ENCODE results near the gene ACBD6. TPM values are rescaled to one million over a fixed set of nuclear protein-coding genes. Genes with fewer than 3 reads are reported as not detected.
A peak's percentile ranks its signal among the peaks of the same experiment; 100 is the strongest.
"Not testable (repeated sequence)": the region's sequence is repeated elsewhere in the genome, so short reads cannot be mapped to it uniquely, and the experiment has no call there.

The ACBD6 gene, protein sequence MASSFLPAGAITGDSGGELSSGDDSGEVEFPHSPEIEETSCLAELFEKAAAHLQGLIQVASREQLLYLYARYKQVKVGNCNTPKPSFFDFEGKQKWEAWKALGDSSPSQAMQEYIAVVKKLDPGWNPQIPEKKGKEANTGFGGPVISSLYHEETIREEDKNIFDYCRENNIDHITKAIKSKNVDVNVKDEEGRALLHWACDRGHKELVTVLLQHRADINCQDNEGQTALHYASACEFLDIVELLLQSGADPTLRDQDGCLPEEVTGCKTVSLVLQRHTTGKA
- total RNA-seq (2022), result 72.7 and 73.6 TPM in 2 replicates
- Bru-seq, nascent RNA, result percentile 91 among the genes with signal in this experiment
- percentile 72 among the genes with signal in this experiment for BruChase-seq, experiment 1, labeled RNA remaining after a 6-hour chase
- BruChase-seq, experiment 2, labeled RNA remaining after a 2-hour chase, result percentile 71 among the genes with signal in this experiment
- long read RNA-seq, transcript ACBD6-201 (8 exons, 1,670 nt), result major isoform, 41 of 53 reads
- long read RNA-seq, partial matches to known transcripts, result 1 of 53 reads
- long read RNA-seq, other reads (novel, unspliced or antisense), result 10 of 53 reads

DNA sequence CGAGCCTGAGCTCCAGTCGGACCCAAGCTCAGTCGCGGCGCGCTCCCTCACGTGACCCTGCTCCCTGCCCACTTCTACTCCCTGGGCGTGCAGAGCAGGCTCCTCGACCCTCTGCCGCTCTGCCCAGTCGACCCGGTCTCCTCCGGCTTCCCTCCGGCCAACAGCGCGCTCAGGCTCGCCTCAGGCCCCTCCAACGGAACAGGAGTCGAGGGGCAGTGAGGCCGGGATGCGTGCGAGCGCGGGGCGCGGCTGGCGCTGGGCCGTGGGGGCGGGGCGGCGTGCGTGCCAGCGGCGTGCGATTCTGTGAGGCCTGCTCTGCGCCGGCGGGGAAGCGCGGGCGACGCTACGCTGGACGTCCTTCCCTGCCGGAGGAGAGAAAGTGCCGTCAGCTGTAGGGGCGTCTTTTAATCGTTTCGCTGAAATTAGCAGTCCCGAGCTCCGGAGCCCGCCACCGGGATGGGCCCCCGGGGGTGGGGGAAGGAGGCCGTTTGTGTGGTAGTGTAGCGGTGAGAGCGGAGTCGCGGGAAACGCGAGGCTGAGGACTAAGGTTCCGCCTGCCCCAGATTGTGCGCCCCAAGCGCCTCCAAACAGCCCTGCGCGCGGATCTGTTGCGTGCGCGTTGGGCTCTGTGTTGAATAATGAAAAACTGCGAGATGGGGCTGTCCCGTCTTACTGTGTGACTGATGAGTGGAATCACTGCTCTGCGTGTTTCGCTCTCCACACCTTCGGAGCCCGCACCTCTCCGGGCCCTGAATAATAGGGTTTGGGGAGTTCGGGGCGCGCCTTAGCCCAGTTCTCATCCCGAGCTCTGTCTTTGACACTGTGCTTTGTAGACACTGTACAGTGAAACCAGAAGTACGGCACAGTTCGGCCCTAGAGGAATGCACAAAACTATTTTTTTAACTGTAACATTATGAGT, at the start of gene ACBD6:
Gene ACBD6, minus strand, starts transcription at position 217 of the 919 bp plus-strand sequence. CDS start 311 bp downstream, outside the sequence.
- intact Hi-C loops (cut with micrococcal nuclease; ENCODE audit: unreplicated experiment), result no loop called here
- Mint-ChIP-seq H3K36me3 (ENCODE audit: insufficient read depth, unreplicated experiment) (peaks cover 24% of the 10 kb centered on the region), H3K4me1 (ENCODE audit: low read depth, unreplicated experiment) (peaks cover 23% of the 10 kb centered on the region), H3K4me3 (ENCODE audit: low read depth, unreplicated experiment) (peak within 1 kb of the TSS; percentile 95), H3K9me3 (ENCODE audit: low read depth, unreplicated experiment) (no peaks in the 10 kb centered on the region), H3K27me3 (ENCODE audit: unreplicated experiment) (no peaks in the 10 kb centered on the region), H3K27ac (ENCODE audit: unreplicated experiment) (peak within 1 kb of the TSS; percentile 86)
- no peak for TF ChIP-seq CTCF (IDR thresholded peaks at IDR 0.05; ENCODE audit: unreplicated experiment)
- DNase-seq, result peak; percentile 92
- BruUV-seq (replicated peaks), result no TSS peak
- CTCF ChIA-PET, result interaction anchor here (0.6 to 1.8 kb wide), 8 partner anchors 10 to 240 kb away, joined by 3 to 9 read pairs (median 5); no protein-coding TSS in a partner anchor

- Mint-ChIP-seq H3K27me3 (ENCODE audit: unreplicated experiment) (no peaks in the 10 kb centered on the region), H3K27ac (ENCODE audit: unreplicated experiment) (no peak overlapping the region), H3K9me3 (ENCODE audit: low read depth, unreplicated experiment) (no peaks in the 10 kb centered on the region), H3K36me3 (ENCODE audit: insufficient read depth, unreplicated experiment) (no peaks in the 10 kb centered on the region), H3K4me1 (ENCODE audit: low read depth, unreplicated experiment) (no peaks in the 10 kb centered on the region), H3K4me3 (ENCODE audit: low read depth, unreplicated experiment) (no peak overlapping the region)
- CTCF ChIA-PET, result interaction anchor here (0.6 to 1.3 kb wide), 2 partner anchors 20 to 24 kb away, joined by 3 to 4 read pairs; no protein-coding TSS in a partner anchor
- DNase-seq, result no peak
- no TSS peak for BruUV-seq (replicated peaks)
- intact Hi-C loops (cut with micrococcal nuclease; ENCODE audit: unreplicated experiment), result no loop called here
- TF ChIP-seq CTCF (IDR thresholded peaks at IDR 0.05; ENCODE audit: unreplicated experiment), result no peak
Observed at GRCh38 chr1:180551997-180552396, 49.6 kb upstream of the ACBD6 start.

DNA sequence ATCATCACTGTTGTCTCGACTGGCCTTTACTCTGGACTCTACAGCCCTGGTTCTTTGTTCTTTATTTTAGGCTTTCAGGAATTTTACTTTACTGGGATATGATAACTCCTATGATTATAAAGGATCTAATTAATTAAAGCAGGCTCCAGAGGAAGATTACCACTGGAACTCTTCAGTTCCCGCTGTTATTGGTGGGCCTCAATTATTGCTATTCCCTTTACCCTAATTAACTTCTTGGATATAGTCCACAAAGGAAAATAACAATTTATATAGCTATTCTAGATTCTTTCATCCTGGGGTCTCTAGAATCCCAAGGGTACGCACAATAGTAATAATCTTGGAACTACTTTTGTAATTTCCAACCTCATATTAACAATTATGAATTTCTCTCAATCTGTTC, 47.9 kb upstream of the ACBD6 start:
- Mint-ChIP-seq H3K4me3 (ENCODE audit: low read depth, unreplicated experiment) (no peak overlapping the region), H3K9me3 (ENCODE audit: low read depth, unreplicated experiment) (no peaks in the 10 kb centered on the region), H3K27me3 (ENCODE audit: unreplicated experiment) (no peaks in the 10 kb centered on the region), H3K27ac (ENCODE audit: unreplicated experiment) (no peak overlapping the region), H3K36me3 (ENCODE audit: insufficient read depth, unreplicated experiment) (no peaks in the 10 kb centered on the region), H3K4me1 (ENCODE audit: low read depth, unreplicated experiment) (no peaks in the 10 kb centered on the region)
- intact Hi-C loops (cut with micrococcal nuclease; ENCODE audit: unreplicated experiment), result no loop called here
- TF ChIP-seq CTCF (IDR thresholded peaks at IDR 0.05; ENCODE audit: unreplicated experiment), result no peak
- CTCF ChIA-PET, result no interaction called here
- BruUV-seq (replicated peaks), result no TSS peak
- no peak for DNase-seq

DNA sequence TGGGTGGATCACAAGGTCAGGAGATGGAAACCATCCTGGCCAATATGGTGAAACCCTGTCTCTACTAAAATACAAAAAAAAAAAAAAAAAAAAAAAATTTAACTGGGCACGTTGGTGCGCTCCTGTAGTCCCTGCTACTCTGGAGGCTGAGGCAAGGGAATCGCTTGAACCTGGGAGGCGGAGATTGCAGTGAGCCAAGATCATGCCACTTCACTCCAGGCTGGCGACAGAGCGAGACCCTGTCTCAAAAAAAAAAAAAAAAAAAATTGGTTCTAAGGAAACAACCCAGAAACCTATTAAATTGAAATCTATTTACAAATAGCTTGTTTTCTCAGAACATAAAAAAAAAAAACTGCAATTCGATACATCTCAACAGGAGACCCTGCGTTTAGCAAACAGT, 47.4 kb upstream of the ACBD6 start:
- H3K27me3 Mint-ChIP-seq (ENCODE audit: unreplicated experiment); H3K27ac Mint-ChIP-seq (ENCODE audit: unreplicated experiment); H3K36me3 Mint-ChIP-seq (ENCODE audit: insufficient read depth, unreplicated experiment); H3K4me3 Mint-ChIP-seq (ENCODE audit: low read depth, unreplicated experiment); BruUV-seq (replicated peaks); H3K4me1 Mint-ChIP-seq (ENCODE audit: low read depth, unreplicated experiment); DNase-seq; intact Hi-C loops (cut with micrococcal nuclease; ENCODE audit: unreplicated experiment); H3K9me3 Mint-ChIP-seq (ENCODE audit: low read depth, unreplicated experiment): not testable (repeated sequence)
- CTCF ChIA-PET, result interaction anchor here (0.7 to 0.9 kb wide), 2 partner anchors 18 to 47 kb away, joined by 4 to 7 read pairs; no protein-coding TSS in a partner anchor
